Right ventricle myocardium inferior (tissue), 1 donor: ENCODE data around the gene FER. TPM values are rescaled to one million over a fixed set of nuclear protein-coding genes. Genes with fewer than 3 reads are reported as not detected.
"Not testable (repeated sequence)": the region's sequence is repeated elsewhere in the genome, so short reads cannot be mapped to it uniquely, and the experiment has no call there.

ENCODE experiments used
- ATAC-seq: fragments of 200-7000 bp; cut with Tn5 transposase; one replicate; pipeline ENCODE4 v1.9.1; 2020; ENCODE audit warnings: mild to moderate bottlenecking, moderate library complexity
- DNase-seq: peaks from one replicate; pipeline ENCODE4 v3.0.0; 2021; ENCODE audit errors: missing footprints
- intact Hi-C: fragments of 100-400 bp; cut with DNase I; formaldehyde crosslinking; loops from one replicate; pipeline ENCODE4 v1.11.0; 2022
- long read RNA-seq: library from polyadenylated mRNA; unstranded; transcript quantifications from one replicate; pipeline ENCODE4 v2.0.0, GENCODE V29; 2021
- total RNA-seq: library from RNA; stranded (reverse); fragmentation: NEBNext Ultra II Directional; extraction: Animal tissue kit (Norgen Biotek cat#: 25700); gene quantifications from one replicate; pipeline ENCODE4 v1.2.1, GENCODE V29; 2021
- donor health status: DM: no; HTN: yes; CAD: no; lungs with severe emphysema.

Gene FER
- total RNA-seq: 11.8 TPM
- long read RNA-seq, partial matches to known transcripts: 0 of 2 reads
- long read RNA-seq, other reads (novel, unspliced or antisense): 2 of 2 reads

- intact Hi-C loops: loop anchor here (1.0 to 5.0 kb wide), 3 partner anchors 20 to 662 kb away; no protein-coding TSS in a partner anchor
- ATAC-seq (peak; percentile 27), DNase-seq (no peak)
Measured at GRCh38 chr5:108747774-108748400, at the start of gene FER. Gene FER (plus strand): TSS chr5:108747897. CDS start chr5:108798183, 50,286 bp downstream.

GRCh38 chr5:108700388-108700787, 47.3 kb upstream of the FER start:
- ATAC-seq, intact Hi-C loops, DNase-seq: not testable (repeated sequence)

GRCh38 chr5:108700930-108701329, 46.8 kb upstream of the FER start:
- intact Hi-C loops: no loop called here
- DNase-seq: no peak
- no peak for ATAC-seq

- ATAC-seq (no peak), DNase-seq (no peak)
- intact Hi-C loops: no loop called here
Measured at GRCh38 chr5:108702546-108702945, 45.2 kb upstream of the FER start.

GRCh38 chr5:108703313-108703712, 44.4 kb upstream of the FER start:
- intact Hi-C loops: no loop called here
- ATAC-seq: no peak
- no peak for DNase-seq

GRCh38 chr5:108707141-108707540, 40.6 kb upstream of the FER start:
- DNase-seq: peak; percentile 45

GRCh38 chr5:108711898-108712297, 35.8 kb upstream of the FER start:
- DNase-seq (no peak), ATAC-seq (no peak)
- intact Hi-C loops: no loop called here

More at GRCh38 chr5:108707141-108707540, 40.6 kb upstream of the FER start:
- no peak for ATAC-seq
- intact Hi-C loops: no loop called here

- intact Hi-C loops: no loop called here
- ATAC-seq (no peak), DNase-seq (no peak)
Measured at GRCh38 chr5:108715408-108715807, 32.3 kb upstream of the FER start.

- intact Hi-C loops: no loop called here
- no peak for DNase-seq
- no peak for ATAC-seq
Measured at GRCh38 chr5:108720391-108720790, 27.3 kb upstream of the FER start.

- intact Hi-C loops: loop anchor here (5.0 kb wide), 1 partner anchor 681 kb away; the partner anchor contains the start of gene PJA2
- DNase-seq (no peak), ATAC-seq (no peak)
Measured at GRCh38 chr5:108726446-108727235, 21.1 kb upstream of the FER start.

- DNase-seq (no peak), ATAC-seq (peak; percentile 35)
- intact Hi-C loops: loop anchor here (5.0 kb wide), 1 partner anchor 680 kb away; the partner anchor contains the start of gene PJA2
Measured at GRCh38 chr5:108727236-108727650, 20.5 kb upstream of the FER start.

- ATAC-seq (peak; percentile 100), DNase-seq (peak; percentile 92)
- intact Hi-C loops: loop anchor here (1.0 to 5.0 kb wide), 2 partner anchors 20 to 679 kb away; partner anchors contain the start of gene PJA2
Measured at GRCh38 chr5:108727651-108728565, 19.8 kb upstream of the FER start.

- intact Hi-C loops: loop anchor here (1.0 to 5.0 kb wide), 2 partner anchors 20 to 679 kb away; partner anchors contain the start of gene PJA2
- DNase-seq (no peak), ATAC-seq (no peak)
Measured at GRCh38 chr5:108728566-108729241, 19.0 kb upstream of the FER start.

- DNase-seq (no peak), ATAC-seq (no peak)
- intact Hi-C loops: loop anchor here (5.0 kb wide), 1 partner anchor 678 kb away; the partner anchor contains the start of gene PJA2
Measured at GRCh38 chr5:108729242-108729615, 18.5 kb upstream of the FER start.

GRCh38 chr5:108730617-108731340, 16.9 kb upstream of the FER start:
- intact Hi-C loops: no loop called here
- DNase-seq (no peak), ATAC-seq (no peak)

- DNase-seq (no peak), ATAC-seq (no peak)
- intact Hi-C loops: no loop called here
Measured at GRCh38 chr5:108735790-108736189, 11.9 kb upstream of the FER start.

GRCh38 chr5:108736855-108737254, 10.8 kb upstream of the FER start:
- DNase-seq (no peak), ATAC-seq (no peak)
- intact Hi-C loops: no loop called here

GRCh38 chr5:108739376-108739775, 8.3 kb upstream of the FER start:
- ATAC-seq: no peak
- intact Hi-C loops: no loop called here
- DNase-seq: no peak
